Measurements from ENCODE around the gene GNAO1.

- TF ChIP-seq POLR2A (IDR thresholded peaks at IDR 0.05): no peak
- TF ChIP-seq, protein P1, sequence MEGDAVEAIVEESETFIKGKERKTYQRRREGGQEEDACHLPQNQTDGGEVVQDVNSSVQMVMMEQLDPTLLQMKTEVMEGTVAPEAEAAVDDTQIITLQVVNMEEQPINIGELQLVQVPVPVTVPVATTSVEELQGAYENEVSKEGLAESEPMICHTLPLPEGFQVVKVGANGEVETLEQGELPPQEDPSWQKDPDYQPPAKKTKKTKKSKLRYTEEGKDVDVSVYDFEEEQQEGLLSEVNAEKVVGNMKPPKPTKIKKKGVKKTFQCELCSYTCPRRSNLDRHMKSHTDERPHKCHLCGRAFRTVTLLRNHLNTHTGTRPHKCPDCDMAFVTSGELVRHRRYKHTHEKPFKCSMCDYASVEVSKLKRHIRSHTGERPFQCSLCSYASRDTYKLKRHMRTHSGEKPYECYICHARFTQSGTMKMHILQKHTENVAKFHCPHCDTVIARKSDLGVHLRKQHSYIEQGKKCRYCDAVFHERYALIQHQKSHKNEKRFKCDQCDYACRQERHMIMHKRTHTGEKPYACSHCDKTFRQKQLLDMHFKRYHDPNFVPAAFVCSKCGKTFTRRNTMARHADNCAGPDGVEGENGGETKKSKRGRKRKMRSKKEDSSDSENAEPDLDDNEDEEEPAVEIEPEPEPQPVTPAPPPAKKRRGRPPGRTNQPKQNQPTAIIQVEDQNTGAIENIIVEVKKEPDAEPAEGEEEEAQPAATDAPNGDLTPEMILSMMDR (IDR thresholded peaks at IDR 0.05): no peak
These were observed 191.6 kb downstream of the GNAO1 start for GRCh38 chr16:56382901-56383355.

Data from esophagus squamous epithelium (tissue), 4 donors.